T-helper 1 cell (primary cell): ENCODE measurements around the gene LTV1.
A peak's percentile ranks its signal among the peaks of the same experiment; 100 is the strongest.
"Not testable (repeated sequence)": the region's sequence is repeated elsewhere in the genome, so short reads cannot be mapped to it uniquely, and the experiment has no call there.

ENCODE experiments used
- DNase-seq, 5 donors: peaks; one replicate each; pipeline ENCODE4 v3.0.0-alpha.2; 2012 to 2020

The LTV1 gene

DNA sequence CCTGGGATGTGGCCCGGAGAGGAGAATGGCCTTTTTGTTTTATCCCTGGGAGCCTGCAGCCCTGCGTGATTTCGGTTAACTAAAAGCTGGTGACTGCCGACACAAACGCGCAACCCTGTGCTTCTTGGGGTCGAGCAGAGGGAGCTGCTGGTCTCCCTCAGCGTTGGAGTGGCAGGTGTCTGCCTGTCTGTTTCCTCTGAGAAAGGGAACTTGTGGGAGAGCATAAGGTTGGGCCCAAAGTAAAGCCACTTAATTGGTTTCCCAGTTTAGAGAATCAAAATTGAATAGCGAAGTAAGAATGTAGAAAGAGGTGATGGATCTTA is 500 bp downstream of the LTV1 start:
- no peak for DNase-seq

DNA sequence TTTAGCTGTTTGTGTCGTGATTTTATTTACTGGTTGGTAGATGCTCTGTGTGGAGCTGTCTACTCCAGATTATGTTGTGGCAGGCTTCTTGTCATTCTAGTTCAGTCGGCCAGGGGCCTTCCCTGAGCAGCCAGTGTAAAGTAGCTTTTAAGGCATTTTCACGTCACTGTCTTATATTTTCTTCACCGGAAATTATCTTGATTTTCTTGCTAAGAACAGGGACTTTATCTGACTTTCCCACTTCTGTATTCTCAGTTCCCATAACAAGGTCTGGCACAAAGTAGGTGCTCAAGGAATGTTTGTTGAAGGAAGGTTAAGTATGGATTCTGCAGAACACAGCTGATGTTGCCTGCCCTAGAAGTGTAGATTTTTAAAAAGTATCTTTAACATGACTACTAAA is 868 bp downstream of the LTV1 start:
- peak in 1 of 5 donors; percentile 7 for DNase-seq

DNA sequence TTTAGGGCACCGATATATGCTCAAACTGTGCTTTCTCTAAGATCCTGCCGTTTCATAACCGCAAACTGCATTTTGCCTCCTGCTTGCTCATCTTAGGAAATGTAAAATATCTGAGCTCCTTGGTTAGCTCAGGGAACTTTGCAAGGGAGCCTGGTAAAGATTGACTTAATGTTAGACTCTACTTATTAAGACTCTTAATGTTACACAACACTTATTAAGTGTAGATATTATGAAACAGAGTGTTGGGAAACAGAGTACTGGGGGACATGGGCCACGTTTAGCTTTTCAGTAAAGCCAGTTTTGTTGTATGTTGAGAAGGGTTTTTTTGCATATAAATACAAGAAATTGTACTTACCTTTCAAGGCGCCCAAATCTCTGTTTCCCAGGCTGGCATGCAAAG is 1.9 kb downstream of the LTV1 start:
- DNase-seq, result no peak

DNA sequence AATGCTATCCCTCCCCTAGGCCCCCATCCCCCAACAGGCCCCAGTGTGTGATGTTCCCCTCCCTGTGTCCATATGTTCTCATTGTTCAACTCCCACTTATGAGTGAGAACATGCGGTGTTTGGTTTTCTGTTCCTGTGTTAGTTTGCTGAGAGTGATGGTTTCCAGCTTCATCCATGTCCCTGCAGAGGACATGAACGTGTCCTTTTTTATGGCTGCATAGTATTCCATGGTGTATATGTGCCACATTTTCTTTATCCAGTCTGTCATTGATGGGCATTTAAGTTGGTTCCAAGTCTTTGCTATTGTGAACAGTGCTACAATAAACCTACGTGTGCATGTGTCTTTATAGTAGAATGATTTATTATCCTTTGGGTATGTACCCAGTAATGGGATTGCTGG is 8.6 kb downstream of the LTV1 start:
- DNase-seq, result not testable (repeated sequence)

DNA sequence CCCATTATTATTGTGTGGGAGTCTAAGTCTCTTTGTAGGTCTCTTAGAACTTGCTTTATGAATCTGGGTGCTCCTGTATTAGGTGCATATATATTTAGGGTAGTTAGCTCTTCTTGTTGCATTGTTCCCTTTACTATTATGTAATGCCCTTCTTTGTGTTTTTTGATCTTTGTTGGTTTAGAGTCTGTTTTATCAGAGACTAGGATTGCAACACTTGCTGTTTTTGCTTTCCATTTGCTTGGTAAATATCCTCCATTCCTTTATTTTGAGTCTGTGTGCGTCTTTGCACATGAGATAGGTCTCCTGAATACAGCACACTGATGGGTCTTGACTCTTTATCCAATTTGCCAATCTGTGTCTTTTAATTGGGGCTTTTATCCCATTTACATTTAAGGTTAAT is 11.9 kb downstream of the LTV1 start:
- DNase-seq, result not testable (repeated sequence)

DNA sequence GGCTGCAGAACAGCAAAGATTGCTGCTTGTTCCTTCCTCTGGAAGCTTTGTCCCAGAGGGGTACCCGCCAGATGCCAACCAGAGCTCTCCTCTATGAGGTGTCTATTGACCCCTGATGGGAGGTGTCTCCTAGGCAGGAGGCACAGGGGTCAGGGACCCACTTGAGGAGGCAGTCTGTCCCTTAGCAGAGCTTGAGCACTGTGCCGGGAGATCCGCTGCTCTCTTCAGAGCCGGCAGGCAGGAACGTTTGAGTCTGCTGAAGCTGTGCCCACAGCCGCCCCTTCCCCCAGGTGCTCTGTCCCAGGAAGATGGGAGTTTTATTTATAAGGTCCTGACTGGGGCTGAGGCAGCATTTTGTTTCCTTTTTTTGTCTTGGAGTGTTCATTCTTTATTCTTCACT is 13.6 kb downstream of the LTV1 start:
- not testable (repeated sequence) for DNase-seq

DNA sequence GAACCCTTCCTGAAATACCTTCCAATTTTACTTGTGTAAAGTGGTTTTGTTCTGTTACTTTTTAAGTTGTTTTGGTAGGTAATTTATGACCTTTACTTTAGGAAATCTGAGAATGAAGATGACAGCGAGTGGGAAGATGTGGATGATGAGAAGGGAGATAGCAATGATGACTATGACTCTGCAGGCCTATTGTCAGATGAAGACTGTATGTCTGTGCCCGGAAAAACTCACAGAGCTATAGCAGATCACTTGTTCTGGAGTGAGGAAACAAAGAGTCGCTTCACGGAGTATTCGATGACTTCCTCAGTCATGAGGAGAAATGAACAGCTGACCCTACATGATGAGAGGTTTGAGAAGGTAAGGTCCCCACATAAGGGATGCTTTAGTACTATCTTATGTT is 14.5 kb downstream of the LTV1 start:
- DNase-seq, result no peak

DNA sequence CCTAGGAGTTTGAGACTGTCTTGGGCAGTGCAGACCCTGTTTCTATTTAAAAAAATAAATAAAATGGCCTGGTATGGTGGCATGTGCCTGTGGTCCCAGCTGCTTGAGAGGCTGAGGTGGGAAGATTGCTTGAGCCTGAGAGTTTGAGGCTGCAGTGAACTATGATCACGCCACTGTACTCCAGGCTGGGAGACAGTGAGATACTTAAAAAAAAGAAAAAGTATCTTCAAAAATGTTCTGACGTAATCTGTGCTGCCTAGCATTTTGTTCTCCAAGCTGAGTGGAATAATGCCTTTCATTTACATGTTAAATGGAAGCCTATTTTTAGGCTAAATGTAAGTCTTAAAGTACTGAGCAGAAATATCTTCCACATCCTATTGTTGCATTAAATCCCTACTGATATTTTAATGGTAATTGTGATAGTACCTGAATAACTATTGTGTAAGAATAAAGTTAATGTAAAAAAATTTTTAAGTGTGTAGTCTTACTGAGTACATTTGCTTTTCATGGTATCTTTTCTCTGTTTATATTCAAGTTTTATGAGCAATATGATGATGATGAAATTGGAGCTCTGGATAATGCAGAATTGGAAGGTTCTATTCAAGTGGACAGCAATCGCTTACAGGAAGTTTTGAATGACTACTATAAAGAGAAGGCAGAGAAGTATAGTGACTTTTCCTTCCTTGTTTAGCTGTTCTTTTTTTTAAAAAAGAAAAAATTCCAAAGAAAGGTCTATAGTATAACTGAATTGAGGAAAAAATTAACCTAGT is 16.9 kb downstream of the LTV1 start:
- DNase-seq, result no peak

DNA sequence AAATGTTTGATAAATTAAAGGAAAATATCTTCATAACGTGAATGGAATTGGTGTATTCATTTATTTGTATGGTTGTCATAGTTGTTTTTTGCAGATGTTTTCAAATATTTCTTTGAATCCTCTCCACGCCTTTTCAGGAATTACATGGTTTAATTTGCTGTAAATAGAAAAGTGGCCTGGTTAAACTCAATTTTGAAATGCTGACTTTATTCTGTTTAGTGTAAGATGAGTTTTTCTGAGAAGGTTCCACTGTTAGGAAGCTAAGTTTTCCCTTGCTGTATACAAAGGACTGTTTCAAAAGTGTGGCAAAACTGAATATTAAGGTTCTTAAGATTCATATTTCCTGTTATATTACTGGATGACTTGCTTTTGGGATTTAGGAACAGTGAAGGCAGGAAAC is 20.6 kb downstream of the LTV1 start:
- no peak for DNase-seq

DNA sequence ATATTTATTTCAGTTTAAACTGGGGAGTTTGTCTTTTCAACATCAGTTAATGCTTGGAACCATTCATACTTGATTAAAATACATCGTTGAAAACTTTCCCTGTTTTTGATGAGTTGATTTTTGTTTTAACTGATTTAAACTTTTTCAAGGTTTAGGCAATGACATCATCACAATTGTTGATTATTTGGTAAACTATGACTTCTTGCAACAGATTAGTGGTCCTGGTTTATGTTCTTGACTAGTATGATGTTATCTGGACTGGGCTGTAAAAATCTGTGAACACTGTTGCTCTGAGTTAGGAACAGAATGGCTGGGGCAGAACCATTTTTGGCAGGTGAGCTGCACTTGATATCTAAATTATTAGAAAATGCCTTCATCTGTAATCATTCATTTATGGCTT is 21.1 kb downstream of the LTV1 start, which contains the start of gene ZC2HC1B:
TSS of gene ZC2HC1B (plus strand) at position 241 of the 400 bp plus-strand sequence. CDS start at position 307, 66 bp downstream.
- DNase-seq, result no peak

DNA sequence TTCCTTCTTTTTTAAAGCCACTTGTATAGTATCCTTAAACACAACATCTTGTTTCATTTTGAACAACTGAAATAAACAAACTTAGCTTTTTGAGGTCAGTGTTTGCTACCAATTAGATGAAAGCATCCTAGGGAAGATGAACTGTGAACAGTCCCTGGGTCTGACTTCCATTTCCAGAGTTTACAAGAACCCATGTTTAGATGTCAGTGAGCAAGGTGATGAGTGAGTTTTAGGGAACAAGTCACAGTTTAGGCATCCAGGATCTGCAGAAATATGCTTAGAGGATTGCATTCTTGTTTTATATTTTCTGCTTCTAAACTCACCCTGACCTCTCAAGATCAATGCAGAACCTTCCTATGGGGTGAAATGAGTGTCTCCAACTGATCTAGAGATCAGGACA is 24.1 kb downstream of the LTV1 start:
- no peak for DNase-seq

DNA sequence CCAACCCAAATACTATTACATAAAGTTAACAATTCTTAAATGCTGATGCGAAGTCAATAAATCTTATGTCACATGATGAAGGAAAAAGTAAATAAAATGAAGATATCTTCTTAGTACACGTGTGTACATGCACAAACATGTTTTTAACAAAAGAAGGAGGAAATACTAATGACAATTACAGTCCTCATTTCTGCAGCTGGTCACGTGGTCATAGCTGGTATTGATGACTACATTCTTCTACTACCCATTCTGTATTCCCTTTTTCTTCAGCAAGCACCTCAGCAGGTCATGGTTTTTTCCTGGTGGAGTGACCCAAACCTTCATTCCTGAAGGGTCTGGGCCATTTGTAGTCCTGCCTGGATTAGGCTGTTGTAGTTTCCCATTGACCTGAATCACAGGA is 25.7 kb downstream of the LTV1 start:
- not testable (repeated sequence) for DNase-seq

DNA sequence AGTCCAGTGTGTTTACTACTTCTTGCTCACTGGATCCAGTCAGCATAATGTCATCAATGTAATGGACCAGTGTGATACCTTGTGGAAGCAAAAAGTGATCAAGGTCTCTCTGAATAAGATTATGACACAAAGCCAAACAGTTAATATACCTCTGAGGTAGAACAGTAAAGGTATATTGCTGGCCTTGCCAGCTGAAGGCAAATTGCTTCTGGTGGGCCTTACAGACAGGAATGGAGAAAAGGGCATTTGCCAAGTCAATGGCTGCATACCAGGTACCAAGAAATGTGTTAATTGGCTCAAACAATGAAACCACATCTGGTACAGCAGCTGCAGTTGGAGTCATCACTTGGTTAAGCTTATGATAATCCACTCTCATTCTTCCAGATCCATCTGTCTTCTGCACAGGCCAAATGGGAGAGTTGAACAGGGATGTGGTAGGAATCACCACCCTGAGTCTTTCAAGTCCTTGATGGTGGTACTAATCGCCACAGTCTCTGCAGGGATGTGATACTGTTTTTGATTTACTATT is 28.1 kb downstream of the LTV1 start:
- not testable (repeated sequence) for DNase-seq

DNA sequence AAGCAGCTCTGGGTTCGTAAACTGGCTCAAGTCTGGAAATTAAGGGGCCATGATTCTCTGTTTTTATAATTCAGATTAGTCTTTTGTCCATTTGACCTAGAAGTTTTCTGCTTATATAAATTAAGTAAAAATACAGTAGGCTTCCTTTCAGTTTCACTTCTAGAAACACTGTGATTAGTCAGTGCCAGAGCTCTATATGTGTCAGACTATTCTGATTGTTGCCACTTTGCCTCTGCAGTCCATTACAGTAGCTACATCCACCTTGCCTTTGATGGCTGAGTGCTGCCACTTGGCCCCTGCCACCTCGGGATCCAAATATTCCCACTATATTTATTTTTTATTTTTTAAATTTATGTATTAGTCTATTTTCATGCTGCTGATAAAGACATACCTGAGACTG is 29.1 kb downstream of the LTV1 start:
- DNase-seq, result peak in 1 of 5 donors; percentile 60

DNA sequence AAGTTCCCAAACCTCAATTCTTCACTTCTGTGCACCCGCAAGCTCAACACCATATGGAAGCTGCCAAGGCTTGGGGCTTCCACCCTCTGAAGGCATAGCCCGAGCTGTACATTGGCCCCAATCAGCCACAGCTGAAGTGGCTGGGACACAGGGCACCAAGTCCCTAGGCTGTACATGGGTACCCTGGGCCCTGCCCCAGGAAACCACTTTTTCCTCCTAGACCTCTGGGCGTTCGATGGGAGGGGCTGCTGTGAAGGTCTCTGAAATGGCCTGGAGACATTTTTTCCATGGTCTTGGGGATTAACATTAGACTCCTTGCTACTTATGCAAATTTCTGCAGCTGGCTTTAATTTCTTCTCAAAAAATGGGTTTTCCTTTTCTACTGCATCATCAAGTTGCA is 30.5 kb downstream of the LTV1 start:
- not testable (repeated sequence) for DNase-seq

DNA sequence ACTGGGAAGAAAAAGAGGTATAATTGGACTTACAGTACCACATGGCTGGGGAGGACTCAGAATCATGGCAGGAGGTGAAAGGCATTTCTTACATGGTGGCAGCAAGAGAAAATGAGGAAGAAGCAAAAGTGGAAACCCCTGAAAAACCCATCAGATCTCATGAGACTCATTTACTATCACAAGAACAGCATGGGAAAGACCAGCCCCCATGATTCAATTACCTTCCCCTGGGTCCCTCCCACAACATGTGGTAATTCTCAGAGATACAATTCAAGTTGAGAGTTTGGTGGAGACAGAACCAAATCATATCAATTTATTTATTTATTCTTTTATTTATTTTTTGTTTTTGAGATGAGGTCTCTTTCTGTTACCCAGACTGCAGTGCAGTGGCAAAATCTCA is 31.4 kb downstream of the LTV1 start:
- not testable (repeated sequence) for DNase-seq

DNA sequence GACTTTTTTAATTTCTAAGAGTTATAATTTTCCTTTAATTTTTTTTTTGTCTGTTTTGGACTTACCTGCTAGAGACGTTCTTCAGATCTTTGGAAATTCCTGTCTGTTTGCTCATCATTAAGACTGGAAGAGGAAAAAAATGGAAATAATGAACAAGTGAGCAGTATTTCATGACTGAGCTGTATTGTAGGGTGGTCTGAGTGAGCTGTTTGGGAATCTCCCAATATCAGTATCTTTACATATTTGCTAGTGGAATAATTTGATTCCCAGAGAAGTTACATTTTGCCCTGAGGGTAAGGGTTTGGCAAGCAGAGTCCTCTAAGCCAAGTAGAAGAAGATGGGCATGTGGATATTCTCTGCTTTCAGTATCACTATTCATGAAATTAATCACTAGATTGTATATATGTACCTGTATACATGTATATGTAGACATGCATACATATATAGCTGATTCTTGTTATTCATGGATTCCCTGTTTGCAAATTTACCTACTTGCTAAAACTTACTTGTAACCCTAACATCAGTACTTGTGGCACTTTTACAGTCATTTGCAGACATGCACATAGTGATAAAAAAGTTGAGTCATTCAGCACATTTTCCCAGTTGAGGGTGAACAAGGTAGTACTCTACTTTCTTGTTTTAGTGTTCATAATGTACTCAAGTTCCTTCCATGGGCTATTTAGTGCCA is 34.6 kb downstream of the LTV1 start:
- DNase-seq, result peak in 1 of 5 donors; percentile 17

DNA sequence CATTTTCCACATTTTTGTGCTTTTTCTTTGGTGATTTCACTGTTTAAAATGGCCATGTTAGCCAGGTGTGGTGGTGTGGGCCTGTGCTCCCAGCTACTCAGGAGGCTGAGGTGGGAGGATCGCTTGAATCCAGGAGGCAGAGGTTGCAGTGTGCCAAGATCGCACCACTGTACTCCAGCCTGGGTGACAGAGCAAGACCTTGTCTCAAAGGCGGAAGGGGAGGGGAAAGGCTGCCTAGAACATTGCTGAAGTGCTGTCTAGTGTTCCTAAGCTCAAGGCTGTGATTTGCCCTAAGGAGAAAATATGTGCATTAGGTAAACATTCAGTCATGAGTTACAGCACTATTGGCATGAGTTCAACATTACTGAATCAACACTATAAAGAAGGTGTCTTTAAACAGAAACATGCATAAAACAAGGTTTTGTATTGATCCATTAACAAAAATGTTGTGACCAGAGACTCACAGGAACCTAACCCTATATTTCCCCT is 35.2 kb downstream of the LTV1 start:
- no peak for DNase-seq

DNA sequence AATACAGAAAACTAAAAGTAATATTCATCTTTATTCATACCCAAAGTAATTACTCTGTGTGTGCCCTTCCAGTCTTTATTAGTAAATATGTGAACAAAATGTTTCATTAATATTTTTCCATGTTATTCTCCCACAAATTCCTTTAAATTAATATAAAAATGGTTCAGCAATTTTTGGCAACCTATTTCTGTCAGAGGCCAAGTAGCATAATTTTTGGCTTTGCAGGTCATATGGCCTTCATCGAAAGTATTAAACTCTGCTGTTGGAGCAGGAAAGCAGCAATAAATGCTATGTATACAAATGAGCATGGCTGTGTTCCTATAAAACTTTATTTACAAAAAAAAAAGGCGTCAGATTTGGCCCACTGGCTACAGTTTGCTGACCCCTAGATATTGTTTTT is 37.3 kb downstream of the LTV1 start:
- no peak for DNase-seq

DNA sequence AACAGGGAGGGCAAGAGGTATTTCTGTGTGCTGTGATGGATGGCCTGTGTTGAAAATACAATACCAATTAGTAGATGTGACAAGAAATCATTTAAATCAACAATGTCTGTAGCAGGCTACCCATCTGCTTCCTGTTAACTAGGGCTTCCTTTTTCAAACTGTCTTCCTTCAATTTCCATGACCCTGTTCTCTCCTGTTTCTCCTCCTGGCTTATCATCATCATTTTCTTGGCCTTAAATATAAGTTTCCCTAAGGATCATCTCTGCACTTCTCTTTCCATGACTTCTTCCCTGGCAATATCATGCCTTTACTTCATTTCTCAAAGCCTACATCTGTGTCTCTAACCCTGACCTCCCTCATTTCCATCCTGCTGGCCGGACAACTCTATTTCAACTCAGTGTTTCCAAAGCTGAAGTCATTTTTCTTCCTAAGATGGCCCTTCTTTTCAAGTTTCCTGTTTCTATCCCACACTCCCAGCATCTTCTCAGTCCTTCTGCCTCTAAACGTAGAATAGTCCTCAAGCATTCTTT is 39.3 kb downstream of the LTV1 start:
- DNase-seq, result no peak

DNA sequence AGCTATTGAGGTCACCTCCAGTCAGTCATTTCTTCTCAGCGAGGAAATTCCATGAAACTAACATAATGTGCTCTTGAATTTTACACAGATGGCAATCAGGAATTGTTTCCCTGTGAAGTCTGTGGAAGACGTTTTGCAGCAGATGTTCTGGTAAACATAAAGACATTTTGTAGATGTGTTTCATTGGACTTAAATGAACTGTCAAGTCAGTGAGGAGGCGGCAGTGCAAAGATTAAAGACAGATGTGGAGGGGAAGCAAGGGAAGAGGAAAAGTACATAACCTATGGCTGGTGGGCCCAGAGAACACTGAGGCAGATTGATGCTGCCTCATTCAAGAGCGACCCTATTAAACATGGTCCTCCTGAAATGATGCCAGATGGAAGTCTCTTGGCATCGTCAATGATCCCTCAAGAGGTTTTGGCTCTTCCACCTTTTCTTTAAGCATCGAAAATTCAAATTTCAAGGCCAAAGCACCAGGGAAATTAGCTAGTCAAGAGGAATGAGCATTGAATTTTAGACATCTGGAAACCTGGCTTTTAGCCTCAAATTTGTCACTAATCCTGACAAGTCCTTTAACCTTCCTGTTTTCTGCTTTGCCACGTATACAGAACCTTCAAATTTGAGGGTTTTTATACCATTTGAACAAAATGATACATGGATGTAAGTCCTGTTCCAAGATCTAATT is 41.2 kb downstream of the LTV1 start:
- no peak for DNase-seq

DNA sequence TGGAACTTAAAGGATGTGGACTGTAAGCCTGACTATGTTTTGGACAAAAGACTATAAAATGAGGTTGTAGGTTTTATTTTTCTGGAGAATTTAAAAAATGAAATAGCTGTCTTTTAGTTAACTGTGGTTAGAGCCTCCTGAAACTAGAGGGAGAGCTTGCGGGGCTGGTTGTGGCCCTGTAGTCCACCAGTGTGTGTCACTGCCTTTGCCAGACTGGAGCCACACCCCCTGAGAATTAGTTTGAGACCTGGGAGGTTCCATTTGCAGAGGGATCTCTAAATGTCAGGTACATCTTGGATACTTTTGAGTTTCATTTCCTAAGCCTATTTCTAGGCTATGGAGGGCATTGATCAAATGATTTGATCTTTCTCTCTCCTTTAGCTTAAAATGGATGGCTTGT is 42.0 kb downstream of the LTV1 start:
- no peak for DNase-seq

DNA sequence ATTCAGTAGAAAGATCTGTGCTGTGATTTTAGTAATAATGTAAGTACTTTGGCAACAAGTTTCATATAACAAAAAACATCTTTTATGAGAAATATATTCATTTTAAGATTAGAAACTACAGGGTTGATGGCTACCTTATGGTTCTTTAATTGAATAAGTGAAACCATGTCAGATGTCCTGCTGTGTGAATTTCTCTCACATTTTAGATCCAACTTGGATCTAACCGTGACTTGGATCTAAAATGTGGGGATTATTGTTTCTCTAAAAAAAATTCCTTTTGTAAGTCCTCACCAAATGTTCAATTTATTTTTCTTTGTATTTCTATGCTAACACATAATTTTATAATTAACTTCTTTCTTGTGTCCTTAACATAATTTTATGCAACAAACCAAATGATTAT is 51.5 kb downstream of the LTV1 start:
- DNase-seq, result no peak
